Neutrophil (primary cell): ENCODE results near the gene TPSG1.
"Not testable (repeated sequence)": the region's sequence is repeated elsewhere in the genome, so short reads cannot be mapped to it uniquely, and the experiment has no call there.

Source experiments
- H3K27ac ChIP-seq: fragments of 200-600 bp; sonication (generic); 2 replicates; pipeline ENCODE4 v1.5.1; 2016; ENCODE audit warnings: mild to moderate bottlenecking, moderate library complexity
- H3K27me3 ChIP-seq: fragments of 200-600 bp; sonication (generic); 2 replicates; pipeline ENCODE4 v1.6.0; 2016; ENCODE audit warnings: mild to moderate bottlenecking
- H3K36me3 ChIP-seq: fragments of 200-600 bp; sonication (generic); 2 replicates; pipeline ENCODE4 v1.5.1; 2017
- H3K4me1 ChIP-seq, 2 experiments: fragments of 200-600 bp in 1 of 2; sonication (generic) in 1 of 2; 1 replicate in 1 of 2; 2 replicates in 1 of 2; pipeline versions ENCODE4 v1.5.1 to v1.6.1; 2013 to 2016; ENCODE audit warnings: low read depth in 1 of 2, low read length in 1 of 2, mild to moderate bottlenecking in 1 of 2, moderate library complexity in 1 of 2; ENCODE audit not compliant: control insufficient read depth in 1 of 2, insufficient read depth in 1 of 2
- H3K4me3 ChIP-seq, 2 experiments: fragments of 200-600 bp in 1 of 2; sonication (generic) in 1 of 2; 1 replicate in 1 of 2; 2 replicates in 1 of 2; pipeline ENCODE4 v1.5.1; 2013 to 2016; ENCODE audit warnings: low read depth in 1 of 2, low read length in 1 of 2, mild to moderate bottlenecking in 1 of 2, moderate library complexity in 1 of 2
- H3K9me3 ChIP-seq: fragments of 200-600 bp; sonication (generic); 2 replicates; pipeline ENCODE4 v1.5.1; 2016
- TF ChIP-seq, protein P1 (sequence below): fragments of 200-600 bp; sonication (generic); IDR thresholded peaks from 2 replicates; pipeline ENCODE4 v1.5.1; 2016; ENCODE audit warnings: antibody characterized with exemption

The TPSG1 gene

DNA sequence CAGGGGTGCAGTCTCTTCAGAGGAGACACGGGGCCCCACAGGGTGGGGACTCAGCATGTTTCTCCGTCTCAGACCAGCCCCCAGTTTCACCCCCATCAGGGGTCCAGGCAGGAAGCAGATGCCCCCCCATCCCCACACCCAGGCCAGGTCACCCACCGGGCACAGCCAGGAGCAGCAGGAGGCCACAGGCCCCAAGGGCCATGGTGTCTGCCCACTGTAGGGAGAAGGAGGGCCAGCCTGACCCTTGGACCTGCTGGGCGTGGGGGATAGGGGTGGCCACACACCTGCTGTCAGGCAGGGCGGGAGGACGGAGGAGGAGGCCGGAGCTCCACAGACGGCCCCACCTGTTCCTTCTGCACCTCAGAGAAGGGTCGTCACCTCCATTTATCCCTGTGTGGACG, at the start of gene TPSG1:
TSS of gene TPSG1 (minus strand) at position 218 of the 401 bp plus-strand sequence. CDS start at position 202, 16 bp downstream.
- no peaks in the 10 kb centered on the region for H3K4me1 ChIP-seq
- H3K36me3 ChIP-seq, result no peaks in the 10 kb centered on the region
- no peaks in the 10 kb centered on the region for H3K27me3 ChIP-seq
- TF ChIP-seq, protein P1, sequence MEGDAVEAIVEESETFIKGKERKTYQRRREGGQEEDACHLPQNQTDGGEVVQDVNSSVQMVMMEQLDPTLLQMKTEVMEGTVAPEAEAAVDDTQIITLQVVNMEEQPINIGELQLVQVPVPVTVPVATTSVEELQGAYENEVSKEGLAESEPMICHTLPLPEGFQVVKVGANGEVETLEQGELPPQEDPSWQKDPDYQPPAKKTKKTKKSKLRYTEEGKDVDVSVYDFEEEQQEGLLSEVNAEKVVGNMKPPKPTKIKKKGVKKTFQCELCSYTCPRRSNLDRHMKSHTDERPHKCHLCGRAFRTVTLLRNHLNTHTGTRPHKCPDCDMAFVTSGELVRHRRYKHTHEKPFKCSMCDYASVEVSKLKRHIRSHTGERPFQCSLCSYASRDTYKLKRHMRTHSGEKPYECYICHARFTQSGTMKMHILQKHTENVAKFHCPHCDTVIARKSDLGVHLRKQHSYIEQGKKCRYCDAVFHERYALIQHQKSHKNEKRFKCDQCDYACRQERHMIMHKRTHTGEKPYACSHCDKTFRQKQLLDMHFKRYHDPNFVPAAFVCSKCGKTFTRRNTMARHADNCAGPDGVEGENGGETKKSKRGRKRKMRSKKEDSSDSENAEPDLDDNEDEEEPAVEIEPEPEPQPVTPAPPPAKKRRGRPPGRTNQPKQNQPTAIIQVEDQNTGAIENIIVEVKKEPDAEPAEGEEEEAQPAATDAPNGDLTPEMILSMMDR, result no peak
- no peaks in the 10 kb centered on the region for H3K9me3 ChIP-seq
- H3K4me3 ChIP-seq, result no peak within 1 kb of the TSS
- H3K27ac ChIP-seq, result no peak within 1 kb of the TSS

- no peaks in the 10 kb centered on the region for H3K36me3 ChIP-seq
- TF ChIP-seq, protein P1, result no peak
- no peaks in the 10 kb centered on the region for H3K9me3 ChIP-seq
- no peaks in the 10 kb centered on the region for H3K4me1 ChIP-seq
- H3K27me3 ChIP-seq, result peaks cover 53% of the 10 kb centered on the region
- no peak overlapping the region for H3K4me3 ChIP-seq
- H3K27ac ChIP-seq, result no peak overlapping the region
Observed at GRCh38 chr16:1274767-1275166, 49.7 kb upstream of the TPSG1 start.

DNA sequence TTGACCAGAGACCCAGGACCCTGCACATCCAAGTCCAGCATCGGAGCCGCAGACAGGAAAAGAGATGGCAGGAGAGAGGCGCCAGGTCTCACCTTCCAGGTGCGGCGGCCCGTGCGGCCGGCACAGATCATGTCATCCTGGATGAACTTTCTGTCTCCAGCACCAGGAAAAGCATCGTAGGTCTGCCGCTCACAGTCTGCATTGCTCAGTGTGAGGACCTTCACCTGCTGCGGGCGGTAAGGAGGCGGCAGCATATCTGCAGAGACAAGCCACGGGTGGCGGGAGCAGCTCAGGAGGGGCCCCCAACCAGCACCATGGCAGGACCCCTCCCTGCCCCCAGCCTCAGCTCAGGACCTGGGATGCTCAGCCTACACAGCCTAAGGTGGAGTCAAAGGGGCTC, 48.7 kb upstream of the TPSG1 start:
- Histone ChIP-seq H3K4me1 (no peaks in the 10 kb centered on the region), H3K27ac (no peak overlapping the region), H3K4me3 (no peak overlapping the region), H3K27me3 (peaks cover 43% of the 10 kb centered on the region), H3K36me3 (no peaks in the 10 kb centered on the region), H3K9me3 (no peaks in the 10 kb centered on the region)
- TF ChIP-seq, protein P1, result no peak

DNA sequence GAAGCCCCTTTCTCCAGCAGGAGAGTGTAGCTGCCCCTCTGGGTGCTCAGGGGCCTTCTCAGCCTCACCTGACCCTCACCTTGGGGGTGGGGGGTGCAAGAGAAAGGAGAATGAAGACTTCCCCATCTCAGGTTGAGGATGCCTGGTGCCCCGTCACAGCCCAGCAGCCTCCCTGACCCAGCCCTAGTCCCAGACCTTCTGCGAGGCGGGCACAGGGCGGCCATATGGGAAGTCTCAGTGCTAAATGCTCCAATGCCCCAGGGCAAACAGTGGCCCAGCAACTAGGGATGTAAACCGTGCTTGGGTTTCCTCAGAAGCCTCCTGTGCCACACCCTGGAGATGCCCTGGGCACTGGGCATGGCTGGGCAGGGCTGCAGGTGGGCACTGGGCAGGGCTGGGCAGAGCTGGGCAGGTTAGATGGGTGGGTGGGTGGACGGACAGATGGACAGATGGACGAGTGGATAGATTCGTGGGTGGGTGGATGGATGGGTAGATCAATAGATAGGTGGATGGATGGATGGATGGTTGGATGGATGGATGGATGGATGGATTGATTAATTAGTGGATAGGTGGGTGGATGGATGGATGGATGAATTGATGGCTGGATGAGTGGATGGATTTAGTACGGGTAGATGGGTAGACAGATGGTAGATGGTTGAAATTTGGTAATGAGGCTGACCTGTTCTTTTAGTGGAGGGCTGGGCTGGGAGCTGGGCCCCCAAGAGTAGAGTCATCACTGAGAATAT, 47.6 kb upstream of the TPSG1 start:
- H3K9me3 ChIP-seq, result no peaks in the 10 kb centered on the region
- no peaks in the 10 kb centered on the region for H3K36me3 ChIP-seq
- no peak overlapping the region for H3K4me3 ChIP-seq
- no peak overlapping the region for H3K27ac ChIP-seq
- TF ChIP-seq, protein P1, result no peak
- H3K27me3 ChIP-seq, result peaks cover 32% of the 10 kb centered on the region
- no peaks in the 10 kb centered on the region for H3K4me1 ChIP-seq

GRCh38 chr16:1271724-1272413, 46.8 kb upstream of the TPSG1 start:
- H3K27ac ChIP-seq, H3K36me3 ChIP-seq, H3K4me3 ChIP-seq, H3K4me1 ChIP-seq, H3K9me3 ChIP-seq: not testable (repeated sequence)
- peaks cover 24% of the 10 kb centered on the region for H3K27me3 ChIP-seq

DNA sequence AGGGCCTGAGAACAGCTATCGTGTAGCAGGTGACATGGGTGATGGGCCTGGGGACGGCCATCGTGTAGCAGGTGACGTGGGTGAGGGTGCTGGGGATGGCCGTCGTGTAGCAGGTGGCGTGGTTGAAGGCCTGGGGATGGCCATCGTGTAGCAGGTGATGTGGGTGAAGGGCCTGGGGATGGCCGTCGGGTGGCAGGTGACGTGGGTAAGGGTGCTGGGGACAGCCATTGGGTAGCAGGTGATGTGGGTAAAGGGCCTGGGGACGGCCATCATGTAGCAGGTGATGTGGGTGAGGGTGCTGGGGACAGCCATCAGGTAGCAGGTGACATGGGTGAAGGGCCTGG, 46.3 kb upstream of the TPSG1 start:
- Histone ChIP-seq H3K4me1 (no peaks in the 10 kb centered on the region), H3K27ac (no peak overlapping the region), H3K9me3 (no peaks in the 10 kb centered on the region), H3K36me3 (no peaks in the 10 kb centered on the region), H3K27me3 (peaks cover 19% of the 10 kb centered on the region), H3K4me3 (no peak overlapping the region)
- TF ChIP-seq, protein P1, result no peak

DNA sequence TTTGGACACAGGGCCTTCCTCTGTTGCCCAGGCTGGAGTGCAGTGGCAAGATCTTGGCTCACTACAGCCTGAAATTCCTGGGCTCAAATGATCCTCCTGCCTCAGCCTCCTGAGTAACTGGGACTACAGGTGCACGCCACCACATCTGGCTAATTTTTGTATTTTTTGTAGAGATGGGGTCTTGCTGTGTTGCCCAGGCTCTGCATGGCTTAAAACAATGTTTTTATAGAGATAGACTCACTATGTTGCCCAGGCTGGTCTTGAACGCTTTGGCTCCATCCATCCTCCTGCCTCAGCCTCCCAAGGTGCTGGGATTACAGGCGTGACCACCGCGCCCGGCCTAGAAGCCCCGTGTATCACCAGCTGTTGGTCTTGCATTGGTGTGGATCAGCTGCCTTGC, 44.4 kb upstream of the TPSG1 start:
- H3K4me1 ChIP-seq, H3K4me3 ChIP-seq, H3K9me3 ChIP-seq, H3K27ac ChIP-seq, H3K36me3 ChIP-seq: not testable (repeated sequence)
- peaks cover 11% of the 10 kb centered on the region for H3K27me3 ChIP-seq
